GM18951 (cell line): ENCODE measurements around the gene IRX2.

Experiments
- POLR2A ChIP-seq: IDR thresholded peaks from 4 replicates; pipeline ENCODE4 v1.6.1; 2011; ENCODE audit warnings: mild to moderate bottlenecking; ENCODE audit not compliant: insufficient read length, insufficient read depth; ENCODE audit errors: extremely low read depth
- in situ Hi-C: fragments of 300-500 bp; cut with MboI; formaldehyde crosslinking; loops from one replicate; pipeline ENCODE4 v1.12.0; 2022; ENCODE audit warnings: low sequenced_read_pairs, mixed read lengths, inconsistent platforms; ENCODE audit not compliant: unreplicated experiment

The IRX2 gene

DNA sequence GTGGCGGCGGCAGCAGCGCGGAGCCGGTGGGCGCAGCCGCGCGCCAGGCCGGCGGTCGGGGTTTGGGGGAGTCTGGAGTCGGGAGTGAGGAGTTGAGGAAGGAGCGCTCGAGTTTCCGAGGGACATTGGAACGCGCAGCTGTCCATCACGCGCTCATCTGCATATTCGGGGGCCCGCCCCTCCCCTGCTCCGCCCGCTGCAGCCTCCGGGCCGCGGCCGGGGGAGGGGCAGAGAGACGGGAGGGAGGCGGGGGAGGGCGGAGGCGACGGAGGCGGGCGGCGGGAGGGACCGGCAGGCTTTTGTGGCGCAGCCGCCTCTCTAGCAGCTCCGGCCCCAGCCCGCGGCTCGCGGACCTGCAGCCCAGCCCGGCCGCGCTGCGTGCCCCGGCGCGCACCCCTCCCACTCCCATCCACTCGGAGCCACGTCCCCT lies at the start of gene IRX2:
Gene IRX2 (minus strand): TSS at position 86 of the 430 bp plus-strand sequence. CDS start 264 bp downstream, outside the sequence.
- no peak for TF ChIP-seq POLR2A
- in situ Hi-C loops: no loop called here

DNA sequence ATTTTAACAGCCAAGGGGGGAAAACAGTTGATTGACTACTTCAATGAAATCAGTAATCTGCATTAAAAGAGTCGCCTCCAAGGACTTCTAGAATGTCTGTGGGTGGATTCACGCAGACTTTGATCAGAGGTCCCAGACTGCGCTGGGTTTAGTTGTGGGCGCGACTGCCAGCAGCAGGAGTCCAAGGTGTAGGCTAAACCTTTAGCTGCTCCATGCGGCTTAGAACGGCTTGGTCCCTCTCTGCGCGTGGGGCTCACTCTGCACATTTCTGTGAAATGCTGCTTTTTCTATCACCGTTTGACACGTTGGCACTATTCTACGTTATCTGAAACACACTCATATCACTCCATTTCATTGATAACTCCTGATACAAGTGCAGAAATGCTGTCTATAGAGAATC lies 48.6 kb upstream of the IRX2 start:
- in situ Hi-C loops: no loop called here
- TF ChIP-seq POLR2A: no peak

DNA sequence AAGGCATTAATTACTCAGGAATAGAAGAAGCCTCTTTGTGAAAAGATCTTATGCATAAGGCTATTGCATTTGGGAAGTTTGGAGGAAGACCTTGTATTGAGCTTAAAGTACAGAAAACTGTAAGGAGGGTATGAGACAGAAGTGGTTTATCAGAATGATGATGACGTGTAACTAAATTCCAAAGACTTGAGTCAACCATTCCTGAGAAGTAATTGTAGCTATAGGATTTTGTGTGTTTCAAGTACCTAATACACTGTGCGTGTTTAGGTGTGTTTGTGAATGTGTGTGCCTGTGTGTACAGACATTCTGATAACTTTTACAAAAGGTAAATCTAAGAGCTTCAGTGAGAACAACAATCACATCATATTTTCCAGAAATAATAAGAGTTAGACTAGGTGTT lies 46.5 kb upstream of the IRX2 start:
- in situ Hi-C loops: no loop called here
- no peak for TF ChIP-seq POLR2A

DNA sequence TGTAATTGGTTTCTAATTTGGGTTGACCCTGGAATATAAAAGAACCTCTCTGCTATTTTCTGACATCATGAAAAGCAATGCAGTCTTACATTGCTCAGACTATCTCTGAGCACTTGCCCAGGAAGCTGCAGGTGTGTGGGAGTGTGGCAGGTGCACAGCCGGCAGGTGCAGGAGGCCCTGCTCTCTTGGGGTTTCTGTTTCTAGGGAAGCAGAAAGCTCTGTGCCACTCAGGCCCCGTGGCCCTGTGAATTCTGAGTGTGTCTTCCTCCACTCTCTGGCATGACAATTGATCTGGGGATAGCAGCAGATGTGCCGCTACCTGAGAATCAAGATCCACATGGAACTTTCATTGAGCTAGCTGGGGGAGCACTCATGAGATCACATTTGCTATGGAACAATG lies 45.7 kb upstream of the IRX2 start:
- in situ Hi-C loops: no loop called here
- no peak for TF ChIP-seq POLR2A

DNA sequence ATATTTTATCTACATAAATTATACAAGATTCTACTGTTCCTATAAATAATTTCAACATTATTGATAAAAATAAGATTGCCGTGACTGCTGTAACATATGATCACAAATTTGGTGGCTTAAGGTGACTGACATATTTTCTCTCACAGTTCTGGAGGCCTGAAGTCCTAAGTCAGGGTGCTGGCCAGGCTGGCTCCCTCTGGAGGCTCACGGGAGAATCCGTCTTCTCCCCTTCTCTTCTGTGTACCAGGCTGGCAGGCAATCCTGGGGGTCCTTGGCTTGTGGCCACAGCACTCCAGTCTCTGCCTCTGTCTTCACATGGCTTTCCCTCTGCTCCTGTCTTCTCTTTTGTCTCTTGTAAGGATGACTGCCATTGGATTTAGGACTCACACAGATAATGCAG lies 31.7 kb upstream of the IRX2 start:
- TF ChIP-seq POLR2A: no peak

DNA sequence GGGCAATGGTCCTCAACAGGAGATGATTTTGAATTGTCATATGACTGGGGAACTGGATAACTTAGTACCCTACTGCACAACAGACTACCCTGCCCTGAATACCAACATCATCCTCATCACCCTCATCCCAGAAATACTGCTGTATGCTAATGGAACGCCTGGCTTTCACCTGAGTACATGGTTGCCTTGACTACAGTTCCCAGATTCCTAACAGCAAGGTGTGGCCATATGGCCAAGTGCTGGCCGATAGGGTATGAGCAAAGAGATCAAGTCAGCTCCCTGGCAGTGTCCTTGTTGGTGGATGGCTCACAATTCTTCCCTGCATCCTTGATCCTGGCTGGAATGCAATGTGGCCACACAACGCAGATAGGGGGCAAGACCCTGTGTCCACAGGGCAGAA lies 31.2 kb upstream of the IRX2 start:
- TF ChIP-seq POLR2A: no peak
- in situ Hi-C loops: no loop called here

More for the DNA sequence above, 31.7 kb upstream of the IRX2 start:
- in situ Hi-C loops: no loop called here

DNA sequence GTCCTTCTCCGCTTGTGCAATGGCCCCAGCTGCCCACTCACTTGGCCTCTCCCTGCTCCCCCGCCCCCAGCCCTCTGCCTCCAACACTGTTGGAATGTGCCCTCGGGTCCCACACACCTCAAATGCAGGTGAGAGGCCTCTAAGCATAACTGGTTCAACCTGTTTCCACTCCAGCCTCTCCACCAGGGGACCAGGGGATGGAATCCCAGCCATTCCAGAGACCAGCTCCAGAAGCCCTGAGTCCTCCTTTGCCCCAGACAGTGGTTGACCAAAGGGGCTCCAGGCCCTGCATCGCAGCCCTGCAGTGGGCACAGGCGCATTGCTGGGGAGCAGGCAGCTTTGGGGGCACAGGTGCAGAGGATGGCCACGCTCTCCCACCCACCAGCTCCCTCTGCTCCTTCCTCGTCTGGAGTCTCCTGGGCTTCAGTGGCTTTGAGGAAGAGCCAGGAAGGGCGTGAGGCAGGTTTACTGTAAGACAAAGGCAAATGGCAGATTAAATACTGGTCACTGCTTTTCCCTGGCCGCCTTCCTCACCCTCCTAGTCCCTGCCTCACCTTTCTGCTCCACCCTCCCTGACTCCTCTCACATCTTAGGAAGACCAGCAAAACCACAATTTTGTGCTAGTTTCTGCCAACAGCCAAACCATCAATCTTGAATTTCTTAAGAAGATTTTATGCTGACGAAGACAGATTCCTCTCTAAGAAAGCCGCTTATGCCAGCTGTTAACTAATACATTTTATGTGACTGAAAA lies 29.1 kb upstream of the IRX2 start:
- no peak for TF ChIP-seq POLR2A
- in situ Hi-C loops: no loop called here

DNA sequence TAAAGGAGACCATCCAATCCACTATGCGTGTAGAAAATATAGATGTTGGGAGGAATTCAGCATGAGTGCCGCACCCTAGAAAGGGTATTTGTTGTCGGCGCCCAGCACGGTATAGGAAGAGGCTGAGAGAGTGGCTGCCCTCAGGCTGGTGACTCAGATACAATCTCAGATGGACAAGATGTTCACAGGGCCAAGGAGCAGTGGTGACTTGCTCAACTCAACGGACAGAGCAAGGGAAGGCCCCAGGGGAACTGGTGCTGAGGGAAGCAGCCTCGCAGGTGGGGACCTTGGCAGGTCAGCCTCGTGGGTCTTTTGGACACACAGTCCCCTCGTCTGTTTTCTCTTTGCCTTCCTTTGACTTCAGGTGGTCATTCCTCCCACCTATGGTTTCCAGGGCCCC lies 28.0 kb upstream of the IRX2 start:
- in situ Hi-C loops: no loop called here
- TF ChIP-seq POLR2A: no peak

DNA sequence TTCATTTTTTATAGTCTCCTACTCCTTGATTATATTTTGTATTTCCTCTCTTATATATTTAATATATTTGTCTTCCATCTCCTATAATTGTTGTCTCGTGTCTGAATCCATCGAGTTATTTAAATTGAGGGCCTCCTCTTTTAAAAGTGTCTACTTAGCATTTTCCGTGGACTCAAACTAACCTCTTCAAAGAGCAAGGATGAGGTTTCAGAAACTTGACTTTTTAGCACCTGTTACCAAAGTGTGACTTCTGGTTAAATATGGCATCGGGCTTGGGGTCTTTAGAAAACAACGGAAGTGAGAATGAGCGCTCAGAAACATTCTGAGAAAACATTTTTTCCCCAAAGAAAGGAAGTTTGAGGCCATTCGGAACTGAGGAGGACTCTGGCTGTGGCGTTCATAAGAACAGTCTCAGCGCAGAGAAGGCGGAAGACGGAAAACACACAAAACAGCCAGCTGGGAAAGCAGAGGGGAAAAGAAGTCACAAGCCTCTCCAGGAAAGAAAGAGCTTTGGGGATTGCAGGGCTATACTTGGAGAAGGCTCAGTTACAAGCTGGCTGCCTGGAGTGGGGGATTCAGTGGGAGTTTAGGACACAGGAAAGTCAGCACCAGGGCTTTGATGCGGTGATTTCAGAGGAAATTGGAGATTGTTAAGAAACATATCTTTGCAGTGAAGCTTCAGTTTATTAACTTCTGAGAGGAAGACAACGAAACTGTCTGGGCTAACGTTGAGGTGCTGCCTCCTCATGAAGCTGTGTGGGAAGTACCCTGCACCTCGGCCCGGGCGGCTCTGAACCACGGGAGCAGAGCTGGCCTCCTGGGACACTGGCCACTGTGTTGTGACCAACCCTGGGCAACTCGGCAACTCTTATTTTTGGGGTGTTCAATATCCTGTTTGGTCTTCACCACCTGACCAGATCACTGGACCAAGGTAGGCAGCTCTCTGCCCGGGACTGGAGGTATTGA lies 25.1 kb upstream of the IRX2 start:
- no peak for TF ChIP-seq POLR2A
- in situ Hi-C loops: no loop called here

DNA sequence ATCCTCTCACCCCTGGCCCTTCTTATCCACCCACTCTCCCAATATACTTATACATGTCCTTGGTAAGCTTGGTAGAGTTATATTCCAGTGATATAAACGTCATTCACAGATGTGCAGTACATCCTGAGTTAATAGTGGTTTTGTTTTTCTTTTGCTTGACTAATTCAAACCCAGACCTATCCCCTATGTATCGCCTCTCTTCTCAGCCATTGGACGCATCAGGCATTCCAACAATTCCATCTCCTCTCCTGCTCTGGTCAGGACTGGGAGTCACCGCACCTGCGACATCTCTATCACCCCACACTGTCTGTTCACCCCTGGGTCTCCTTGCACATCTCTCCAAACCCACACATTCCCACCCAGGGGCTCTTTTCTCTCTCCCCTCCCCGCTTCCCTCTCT lies 21.9 kb upstream of the IRX2 start:
- no peak for TF ChIP-seq POLR2A
- in situ Hi-C loops: no loop called here

DNA sequence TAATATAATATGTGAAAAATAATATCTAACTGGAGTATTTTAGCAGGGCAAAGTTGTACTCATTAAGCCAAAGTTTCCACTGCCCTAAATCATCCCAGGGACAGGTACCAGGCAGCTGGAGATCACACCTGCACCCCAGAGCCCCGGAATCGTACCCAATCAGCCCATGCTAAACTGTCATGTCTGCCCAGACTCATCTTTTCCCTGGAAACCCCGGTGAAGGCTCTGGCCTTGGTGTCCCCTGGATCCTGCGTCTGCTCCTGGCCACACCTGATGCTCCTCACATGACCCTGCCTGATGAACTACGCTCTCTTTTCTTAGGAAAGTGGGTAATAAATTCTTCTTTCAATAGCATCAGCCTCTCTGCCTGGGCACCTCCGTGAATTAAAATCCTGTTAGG lies 15.6 kb upstream of the IRX2 start:
- TF ChIP-seq POLR2A: no peak
- in situ Hi-C loops: no loop called here

DNA sequence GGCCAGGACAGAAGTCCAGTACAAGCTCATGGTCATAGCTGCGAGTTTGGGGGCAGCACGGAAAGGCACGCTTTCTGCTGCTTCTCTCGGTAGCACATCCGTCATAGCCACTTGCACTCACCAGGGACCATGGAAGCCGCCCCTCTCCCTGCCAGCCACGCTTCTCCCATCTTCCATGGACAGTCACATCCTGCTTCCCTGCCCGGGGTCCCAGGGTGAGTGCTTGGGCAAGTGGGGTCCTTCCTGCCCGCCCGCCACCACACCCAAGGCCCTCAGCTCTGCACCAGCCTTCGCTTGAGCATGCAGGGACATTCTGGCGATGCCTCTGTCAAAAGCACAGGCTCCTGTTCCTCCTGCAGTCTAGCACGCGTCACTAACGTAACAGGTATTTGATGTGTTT lies 13.1 kb upstream of the IRX2 start:
- no peak for TF ChIP-seq POLR2A
- in situ Hi-C loops: no loop called here

DNA sequence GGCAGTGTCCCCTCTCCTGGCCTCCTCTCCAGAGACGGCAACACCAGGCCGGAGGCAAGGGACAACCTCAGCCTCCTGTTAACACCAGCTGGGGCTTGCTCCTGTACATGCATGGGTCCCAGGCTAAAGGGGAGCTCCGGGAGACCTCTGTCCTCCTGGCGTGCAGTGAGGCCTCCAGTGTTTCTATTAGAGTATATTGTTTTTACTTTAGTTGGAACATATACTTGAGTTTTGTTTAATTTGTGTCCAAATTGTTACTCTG lies 12.0 kb upstream of the IRX2 start:
- TF ChIP-seq POLR2A: no peak
- in situ Hi-C loops: no loop called here
